Activated CD4-positive, CD25-positive, alpha-beta regulatory T cell treated with anti-CD3 and anti-CD28 coated beads, Interleukin-2, amount 50 U/mL, for 24 hours (primary cell): ENCODE measurements around the gene MYO1E.
A peak's percentile ranks its signal among the peaks of the same experiment; 100 is the strongest.
"Not testable (repeated sequence)": the region's sequence is repeated elsewhere in the genome, so short reads cannot be mapped to it uniquely, and the experiment has no call there.

ENCODE experiments used
- ATAC-seq, 2 donors: fragments of 150-1000 bp; cut with Tn5 transposase; one replicate each; pipeline ENCODE4 v1.10.0; 2021; ENCODE audit warnings: mild to moderate bottlenecking in 1 of 2, moderate library complexity in 1 of 2

The MYO1E gene

GRCh38 chr15:59349680-59350420 lies 22.8 kb downstream of the MYO1E start:
- peak; percentile 95 to 97 for ATAC-seq

- ATAC-seq, result no peak
These were observed 24.8 kb downstream of the MYO1E start for GRCh38 chr15:59347915-59348314.

GRCh38 chr15:59346951-59347350 lies 25.7 kb downstream of the MYO1E start:
- no peak for ATAC-seq

GRCh38 chr15:59345326-59345725 lies 27.3 kb downstream of the MYO1E start:
- no peak for ATAC-seq

GRCh38 chr15:59344311-59344710 lies 28.4 kb downstream of the MYO1E start:
- no peak for ATAC-seq

GRCh38 chr15:59340325-59340724 lies 32.3 kb downstream of the MYO1E start:
- ATAC-seq, result no peak

- no peak for ATAC-seq
These were observed 33.4 kb downstream of the MYO1E start for GRCh38 chr15:59339252-59339672.

- no peak for ATAC-seq
These were observed 34.3 kb downstream of the MYO1E start for GRCh38 chr15:59338414-59338813.

GRCh38 chr15:59336725-59337124 lies 35.9 kb downstream of the MYO1E start:
- ATAC-seq, result not testable (repeated sequence)

GRCh38 chr15:59335207-59335786 lies 37.4 kb downstream of the MYO1E start:
- no peak for ATAC-seq

GRCh38 chr15:59334076-59334415 lies 38.6 kb downstream of the MYO1E start:
- no peak for ATAC-seq

GRCh38 chr15:59333401-59334075 lies 39.1 kb downstream of the MYO1E start:
- ATAC-seq, result no peak

- no peak for ATAC-seq
These were observed 40.7 kb downstream of the MYO1E start for GRCh38 chr15:59332009-59332408.

GRCh38 chr15:59330649-59331048 lies 42.0 kb downstream of the MYO1E start:
- no peak for ATAC-seq

GRCh38 chr15:59329570-59330350 lies 42.9 kb downstream of the MYO1E start:
- ATAC-seq, result no peak

GRCh38 chr15:59329091-59329490 lies 43.6 kb downstream of the MYO1E start:
- ATAC-seq, result no peak

GRCh38 chr15:59327942-59328341 lies 44.7 kb downstream of the MYO1E start:
- peak; percentile 33 to 41 for ATAC-seq

GRCh38 chr15:59326856-59327255 lies 45.8 kb downstream of the MYO1E start:
- no peak for ATAC-seq

GRCh38 chr15:59322056-59322759 lies 50.5 kb downstream of the MYO1E start:
- peak in 1 of 2 donors; percentile 28 for ATAC-seq

- peak in 1 of 2 donors; percentile 77 for ATAC-seq
These were observed 51.5 kb downstream of the MYO1E start for GRCh38 chr15:59321000-59321689.

- ATAC-seq, result no peak
These were observed 55.5 kb downstream of the MYO1E start for GRCh38 chr15:59317211-59317610.

GRCh38 chr15:59315914-59316451 lies 56.7 kb downstream of the MYO1E start:
- ATAC-seq, result no peak
